B cell (primary cell): ENCODE measurements around the gene NAV2. TPM values are rescaled to one million over a fixed set of nuclear protein-coding genes. Genes with fewer than 3 reads are reported as not detected.

Experiments
- ATAC-seq: fragments of 200-7000 bp; cut with Tn5 transposase; one replicate; pipeline ENCODE4 v1.10.0; 2021; ENCODE audit warnings: low read depth, mild to moderate bottlenecking, moderate number of reproducible peaks, moderate library complexity
- CTCF ChIA-PET: fragments of 350-600 bp; sonication (Branson Sonifier 250); formaldehyde crosslinking; loops from one replicate; lab custom pipeline; 2021; ENCODE audit warnings: antibody characterized with exemption, inconsistent platforms; lab: Charles Lee
- POLR2A ChIA-PET: fragments of 350-600 bp; sonication (Branson Sonifier 250); formaldehyde crosslinking; loops from one replicate; lab custom pipeline; 2021; ENCODE audit warnings: antibody characterized with exemption; lab: Charles Lee
- DNase-seq: peaks from one replicate; pipeline ENCODE4 v3.0.0; 2013
- H2AFZ ChIP-seq: 2 replicates; pipeline ENCODE4 v1.6.1; 2012; ENCODE audit warnings: mild to moderate bottlenecking, low read depth, low read length; ENCODE audit not compliant: insufficient read depth, poor library complexity, severe bottlenecking
- H3K27ac ChIP-seq, 2 donors: 1 replicate in 1 of 2; 2 replicates in 1 of 2; pipeline ENCODE4 v1.5.1; 2012 to 2013; ENCODE audit warnings: low read length in 2 of 2, mild to moderate bottlenecking in 2 of 2, moderate library complexity in 1 of 2
- H3K27me3 ChIP-seq, 4 experiments: fragments of 200-600 bp in 1 of 4; sonication (generic) in 1 of 4; replicated peaks in 1 of 4; 1 replicate in 2 of 4; 2 replicates in 2 of 4; pipeline versions ENCODE4 v1.6.1 to v1.7.0; 2013 to 2016; ENCODE audit warnings: low read length in 3 of 4, mild to moderate bottlenecking in 2 of 4, mixed read lengths in 1 of 4, moderate library complexity in 1 of 4; ENCODE audit not compliant: insufficient read depth in 4 of 4, control insufficient read depth in 3 of 4; ENCODE audit errors: control extremely low read depth in 1 of 4
- H3K36me3 ChIP-seq, 2 experiments: replicated peaks in 1 of 2; 1 replicate in 1 of 2; 2 replicates in 1 of 2; pipeline versions ENCODE4 v1.6.1 to v1.7.1; 2013; ENCODE audit warnings: low read length in 1 of 2; ENCODE audit not compliant: insufficient read depth in 2 of 2, control insufficient read depth in 1 of 2; ENCODE audit errors: control extremely low read depth in 1 of 2, extremely low read depth in 1 of 2
- H3K4me1 ChIP-seq, 2 donors: fragments of 200-600 bp in 1 of 2; sonication (generic) in 1 of 2; 1 replicate in 1 of 2; 2 replicates in 1 of 2; pipeline versions ENCODE4 v1.5.1 to v1.6.1; 2013 to 2017; ENCODE audit warnings: low read length in 2 of 2; ENCODE audit not compliant: control insufficient read depth in 2 of 2, insufficient read depth in 2 of 2
- H3K4me2 ChIP-seq: replicated peaks from 2 replicates; pipeline ENCODE3; 2012; ENCODE audit warnings: mild to moderate bottlenecking, low read depth, low read length; ENCODE audit not compliant: poor library complexity, severe bottlenecking
- H3K4me3 ChIP-seq, 5 experiments: fragments of 200-600 bp in 1 of 5; sonication (generic) in 1 of 5; 1 replicate in 3 of 5; 2 replicates in 2 of 5; pipeline versions ENCODE4 v1.5.1 to v1.7.0; 2011 to 2016; ENCODE audit warnings: low read length in 4 of 5, mild to moderate bottlenecking in 4 of 5, low read depth in 2 of 5, control low read depth in 1 of 5, moderate library complexity in 1 of 5; ENCODE audit not compliant: insufficient read depth in 1 of 5; ENCODE audit errors: control extremely low read depth in 1 of 5, extremely low read depth in 1 of 5
- H3K79me2 ChIP-seq: fragments of 200-600 bp; sonication (generic); one replicate; pipeline ENCODE4 v1.6.0; 2016; ENCODE audit warnings: low read length; ENCODE audit not compliant: control insufficient read depth, insufficient read depth
- H3K9ac ChIP-seq: fragments of 200-600 bp; sonication (generic); 2 replicates; pipeline ENCODE4 v1.6.1; 2017; ENCODE audit warnings: mild to moderate bottlenecking, low read length, moderate library complexity
- H3K9me3 ChIP-seq, 3 donors: one replicate each; pipeline versions ENCODE4 v1.6.1 to v1.7.1; 2013; ENCODE audit warnings: low read length in 2 of 3; ENCODE audit not compliant: control insufficient read depth in 2 of 3, insufficient read depth in 1 of 3; ENCODE audit errors: control extremely low read depth in 1 of 3
- H4K20me1 ChIP-seq: 2 replicates; pipeline ENCODE4 v1.6.0; 2012; ENCODE audit warnings: mild to moderate bottlenecking, low read length; ENCODE audit not compliant: insufficient read depth, control insufficient read depth, poor library complexity, severe bottlenecking
- H3K27ac Mint-ChIP-seq: one replicate; pipeline ENCODE4 v1.8.0; 2021; ENCODE audit warnings: mixed read lengths
- H3K27me3 Mint-ChIP-seq: one replicate; pipeline ENCODE4 v1.8.0; 2021; ENCODE audit warnings: mixed read lengths
- H3K4me1 Mint-ChIP-seq: one replicate; pipeline ENCODE4 v1.8.0; 2021; ENCODE audit warnings: mixed read lengths
- H3K4me3 Mint-ChIP-seq: one replicate; pipeline ENCODE4 v1.8.0; 2021; ENCODE audit warnings: mixed read lengths
- H3K9me3 Mint-ChIP-seq: one replicate; pipeline ENCODE4 v1.8.0; 2022; ENCODE audit warnings: mixed read lengths; ENCODE audit not compliant: insufficient read depth
- CTCF ChIP-seq: fragments of 200-600 bp; IDR thresholded peaks from one replicate; pipeline ENCODE4 v1.8.0; 2022; ENCODE audit warnings: antibody characterized with exemption, mild to moderate bottlenecking
- EZH2 ChIP-seq: IDR thresholded peaks from 2 replicates; pipeline ENCODE4 v1.6.1; 2012; ENCODE audit warnings: borderline replicate concordance, low read depth, mild to moderate bottlenecking, moderate library complexity, low read length; ENCODE audit not compliant: insufficient read depth, poor library complexity, severe bottlenecking
- WGBS: methylation state at CpG from one replicate; pipeline ENCODE4 v1.1.5; 2013; ENCODE audit warnings: missing lambda C conversion rate; ENCODE audit not compliant: insufficient coverage; 5-methylcytosine and 5-hydroxymethylcytosine counted together
- intact Hi-C: fragments of 100-400 bp; cut with micrococcal nuclease; formaldehyde crosslinking; loops from one replicate; pipeline ENCODE4 v1.10.0; 2022
- polyA plus RNA-seq: library from polyadenylated mRNA; depleted of rRNA; stranded (reverse); fragments of >200 nt; gene quantifications from 2 replicates; pipeline ENCODE4 v1.2.3, GENCODE V29; 2012
- total RNA-seq, 2 donors: library from RNA; stranded (reverse); fragments of 120-200 nt in 1 of 2; gene quantifications; 1 replicate in 1 of 2; 2 replicates in 1 of 2; pipeline versions ENCODE4 v1.2.3 to v1.2.4, GENCODE V29; 2013 to 2022

Gene NAV2
- total and polyA plus RNA-seq, 2 donors (not counting 1 experiment from before 2014, with no cell fraction given), result 0.82 to 22.2 TPM

- Histone ChIP-seq H4K20me1 (no peaks in the 10 kb centered on the region), H3K27me3 (peaks cover 0 to 4% (median 1%) of the 10 kb centered on the region in 4 experiments), H3K79me2 (no peaks in the 10 kb centered on the region), H3K4me1 (peaks cover 16 to 20% of the 10 kb centered on the region in 2 donors), H3K9me3 (peaks cover 0 to 4% (median 0%) of the 10 kb centered on the region in 3 donors), H2AFZ (no peak overlapping the region), H3K9ac (no peak overlapping the region), H3K36me3 (no peaks in the 10 kb centered on the region), H3K4me3 (no peak overlapping the region), H3K4me2 (no peak overlapping the region), H3K27ac (no peak overlapping the region)
- no CpG with 5 or more reads among the region's 5 CpGs for WGBS
- Mint-ChIP-seq H3K9me3 (no peaks in the 10 kb centered on the region), H3K4me3 (no peak overlapping the region), H3K4me1 (peaks cover 15% of the 10 kb centered on the region), H3K27me3 (peaks cover 24% of the 10 kb centered on the region), H3K27ac (no peak overlapping the region)
- ATAC-seq (no peak), DNase-seq (no peak)
- no peak for TF ChIP-seq CTCF
- TF ChIP-seq EZH2, result no peak
- ChIA-PET POLR2A (interaction anchor here (0.5 kb wide), 1 partner anchor 13 kb away, joined by 3 read pairs; no protein-coding TSS in a partner anchor), CTCF (interaction anchor here (1.1 kb wide), 1 partner anchor 19 kb away, joined by 3 read pairs; no protein-coding TSS in a partner anchor)
- intact Hi-C loops, result no loop called here
Measured at GRCh38 chr11:20093775-20094174, 381.1 kb downstream of the NAV2 start.

- no peak overlapping the region for H3K27ac Mint-ChIP-seq
- Histone ChIP-seq H3K4me3 (no peak overlapping the region), H3K9me3 (peaks cover 0 to 4% (median 0%) of the 10 kb centered on the region in 3 donors), H3K9ac (no peak overlapping the region), H2AFZ (no peak overlapping the region), H3K36me3 (no peaks in the 10 kb centered on the region), H3K27ac (no peak overlapping the region), H3K27me3 (peaks cover 0 to 4% (median 1%) of the 10 kb centered on the region in 4 experiments), H3K4me2 (no peak overlapping the region), H4K20me1 (no peaks in the 10 kb centered on the region), H3K4me1 (peaks cover 16 to 20% of the 10 kb centered on the region in 2 donors), H3K79me2 (no peaks in the 10 kb centered on the region)
- intact Hi-C loops, result no loop called here
- ChIA-PET POLR2A (no interaction called here), CTCF (no interaction called here)
- H3K4me3 Mint-ChIP-seq, result no peak overlapping the region
- no peaks in the 10 kb centered on the region for H3K9me3 Mint-ChIP-seq
- TF ChIP-seq EZH2 (no peak), CTCF (no peak)
- H3K4me1 Mint-ChIP-seq, result peaks cover 19% of the 10 kb centered on the region
- peaks cover 24% of the 10 kb centered on the region for H3K27me3 Mint-ChIP-seq
- WGBS, result 100% methylated on average over 2 of the region's 4 CpGs
- ATAC-seq, result no peak
- DNase-seq, result no peak
Measured at GRCh38 chr11:20095189-20095588, 382.6 kb downstream of the NAV2 start.
